HFFc6 (cell line): ENCODE measurements around the gene PRELP. TPM values are rescaled to one million over a fixed set of nuclear protein-coding genes. Genes with fewer than 3 reads are reported as not detected.

Source experiments
- DNase-seq: peaks from one replicate; pipeline ENCODE4 v3.0.0-alpha.2; 2018
- H3K27ac Mint-ChIP-seq: 2 replicates; pipeline ENCODE4 v1.8.0; 2020; ENCODE audit warnings: mild to moderate bottlenecking, mixed read lengths
- H3K27me3 Mint-ChIP-seq: 2 replicates; pipeline ENCODE4 v1.8.0; 2021; ENCODE audit warnings: mild to moderate bottlenecking, moderate library complexity, mixed read lengths; ENCODE audit not compliant: insufficient read depth
- H3K36me3 Mint-ChIP-seq: 2 replicates; pipeline ENCODE4 v1.8.0; 2021; ENCODE audit warnings: low read depth, mixed read lengths
- H3K4me1 Mint-ChIP-seq: 2 replicates; pipeline ENCODE4 v1.8.0; 2020; ENCODE audit warnings: low read depth, mixed read lengths
- H3K4me3 Mint-ChIP-seq: 2 replicates; pipeline ENCODE4 v1.8.0; 2020; ENCODE audit warnings: mild to moderate bottlenecking, moderate library complexity, mixed read lengths
- H3K9me3 Mint-ChIP-seq: 2 replicates; pipeline ENCODE4 v1.8.0; 2020; ENCODE audit warnings: mild to moderate bottlenecking, mixed read lengths
- CTCF ChIP-seq: fragments of 200-600 bp; sonication (generic); IDR thresholded peaks from 2 replicates; pipeline ENCODE4 v1.5.0; 2021; ENCODE audit warnings: antibody characterized with exemption, mild to moderate bottlenecking
- total RNA-seq, 6 experiments: library from RNA; stranded (reverse); fragmentation: NEBNext Ultra II Directional; extraction: Animal tissue kit (Norgen Biotek cat#: 25700); gene quantifications; 2 replicates in 1 of 6; 3 replicates in 5 of 6; pipeline ENCODE4 v1.2.3, GENCODE V29; 2021

Gene PRELP
- total RNA-seq, 6 experiments from 2014 or later = 0.59 to 0.81 (median 0.70) TPM

GRCh38 chr1:203454986-203455471, 20.6 kb upstream of the PRELP start:
- Mint-ChIP-seq H3K36me3 (no peaks in the 10 kb centered on the region), H3K4me1 (peaks cover 8% of the 10 kb centered on the region; the same call in 1 of the 2 replicates), H3K4me3 (no peak overlapping the region), H3K27me3 (peaks cover 33% of the 10 kb centered on the region), H3K9me3 (no peaks in the 10 kb centered on the region), H3K27ac (no peak overlapping the region)
- no peak for DNase-seq
- no peak for TF ChIP-seq CTCF

GRCh38 chr1:203455706-203456105, 19.9 kb upstream of the PRELP start:
- peaks cover 3% of the 10 kb centered on the region; the same call in 1 of the 2 replicates for H3K4me1 Mint-ChIP-seq
- H3K4me3 Mint-ChIP-seq = no peak overlapping the region
- H3K27ac Mint-ChIP-seq = no peak overlapping the region
- no peak for TF ChIP-seq CTCF
- no peaks in the 10 kb centered on the region for H3K36me3 Mint-ChIP-seq
- peaks cover 32% of the 10 kb centered on the region for H3K27me3 Mint-ChIP-seq
- DNase-seq = no peak
- no peaks in the 10 kb centered on the region for H3K9me3 Mint-ChIP-seq

- Mint-ChIP-seq H3K27me3 (peaks cover 32% of the 10 kb centered on the region), H3K36me3 (no peaks in the 10 kb centered on the region), H3K4me1 (no peaks in the 10 kb centered on the region; the same call in 1 of the 2 replicates), H3K9me3 (no peaks in the 10 kb centered on the region), H3K4me3 (no peak overlapping the region), H3K27ac (no peak overlapping the region)
- TF ChIP-seq CTCF = no peak
- DNase-seq = no peak
Measured at GRCh38 chr1:203456577-203456976, 19.0 kb upstream of the PRELP start.

- Mint-ChIP-seq H3K27me3 (peaks cover 18% of the 10 kb centered on the region), H3K4me1 (peaks cover 10% of the 10 kb centered on the region), H3K36me3 (no peaks in the 10 kb centered on the region), H3K4me3 (no peak overlapping the region), H3K9me3 (no peaks in the 10 kb centered on the region), H3K27ac (no peak overlapping the region)
- DNase-seq = no peak
- no peak for TF ChIP-seq CTCF
Measured at GRCh38 chr1:203458078-203458477, 17.5 kb upstream of the PRELP start.

- Mint-ChIP-seq H3K4me3 (no peak overlapping the region), H3K9me3 (no peaks in the 10 kb centered on the region), H3K27me3 (peaks cover 15% of the 10 kb centered on the region), H3K27ac (no peak overlapping the region), H3K4me1 (peaks cover 24% of the 10 kb centered on the region), H3K36me3 (no peaks in the 10 kb centered on the region)
- TF ChIP-seq CTCF = no peak
- no peak for DNase-seq
Measured at GRCh38 chr1:203459671-203460201, 15.9 kb upstream of the PRELP start.
